B cell (primary cell): ENCODE data around the gene CCDC63. TPM values are rescaled to one million over a fixed set of nuclear protein-coding genes. Genes with fewer than 3 reads are reported as not detected.

Experiments
- ATAC-seq: fragments of 200-7000 bp; cut with Tn5 transposase; one replicate; pipeline ENCODE4 v1.10.0; 2021; ENCODE audit warnings: low read depth, mild to moderate bottlenecking, moderate number of reproducible peaks, moderate library complexity
- CTCF ChIA-PET: fragments of 350-600 bp; sonication (Branson Sonifier 250); formaldehyde crosslinking; loops from one replicate; lab custom pipeline; 2021; ENCODE audit warnings: antibody characterized with exemption, inconsistent platforms; lab: Charles Lee
- POLR2A ChIA-PET: fragments of 350-600 bp; sonication (Branson Sonifier 250); formaldehyde crosslinking; loops from one replicate; lab custom pipeline; 2021; ENCODE audit warnings: antibody characterized with exemption; lab: Charles Lee
- DNase-seq: peaks from one replicate; pipeline ENCODE4 v3.0.0; 2013
- H2AFZ ChIP-seq: 2 replicates; pipeline ENCODE4 v1.6.1; 2012; ENCODE audit warnings: mild to moderate bottlenecking, low read depth, low read length; ENCODE audit not compliant: insufficient read depth, poor library complexity, severe bottlenecking
- H3K27ac ChIP-seq, 2 donors: 1 replicate in 1 of 2; 2 replicates in 1 of 2; pipeline ENCODE4 v1.5.1; 2012 to 2013; ENCODE audit warnings: low read length in 2 of 2, mild to moderate bottlenecking in 2 of 2, moderate library complexity in 1 of 2
- H3K27me3 ChIP-seq, 4 experiments: fragments of 200-600 bp in 1 of 4; sonication (generic) in 1 of 4; replicated peaks in 1 of 4; 1 replicate in 2 of 4; 2 replicates in 2 of 4; pipeline versions ENCODE4 v1.6.1 to v1.7.0; 2013 to 2016; ENCODE audit warnings: low read length in 3 of 4, mild to moderate bottlenecking in 2 of 4, mixed read lengths in 1 of 4, moderate library complexity in 1 of 4; ENCODE audit not compliant: insufficient read depth in 4 of 4, control insufficient read depth in 3 of 4; ENCODE audit errors: control extremely low read depth in 1 of 4
- H3K36me3 ChIP-seq, 2 experiments: replicated peaks in 1 of 2; 1 replicate in 1 of 2; 2 replicates in 1 of 2; pipeline versions ENCODE4 v1.6.1 to v1.7.1; 2013; ENCODE audit warnings: low read length in 1 of 2; ENCODE audit not compliant: insufficient read depth in 2 of 2, control insufficient read depth in 1 of 2; ENCODE audit errors: control extremely low read depth in 1 of 2, extremely low read depth in 1 of 2
- H3K4me1 ChIP-seq, 2 donors: fragments of 200-600 bp in 1 of 2; sonication (generic) in 1 of 2; 1 replicate in 1 of 2; 2 replicates in 1 of 2; pipeline versions ENCODE4 v1.5.1 to v1.6.1; 2013 to 2017; ENCODE audit warnings: low read length in 2 of 2; ENCODE audit not compliant: control insufficient read depth in 2 of 2, insufficient read depth in 2 of 2
- H3K4me2 ChIP-seq: replicated peaks from 2 replicates; pipeline ENCODE3; 2012; ENCODE audit warnings: mild to moderate bottlenecking, low read depth, low read length; ENCODE audit not compliant: poor library complexity, severe bottlenecking
- H3K4me3 ChIP-seq, 5 experiments: fragments of 200-600 bp in 1 of 5; sonication (generic) in 1 of 5; 1 replicate in 3 of 5; 2 replicates in 2 of 5; pipeline versions ENCODE4 v1.5.1 to v1.7.0; 2011 to 2016; ENCODE audit warnings: low read length in 4 of 5, mild to moderate bottlenecking in 4 of 5, low read depth in 2 of 5, control low read depth in 1 of 5, moderate library complexity in 1 of 5; ENCODE audit not compliant: insufficient read depth in 1 of 5; ENCODE audit errors: control extremely low read depth in 1 of 5, extremely low read depth in 1 of 5
- H3K79me2 ChIP-seq: fragments of 200-600 bp; sonication (generic); one replicate; pipeline ENCODE4 v1.6.0; 2016; ENCODE audit warnings: low read length; ENCODE audit not compliant: control insufficient read depth, insufficient read depth
- H3K9ac ChIP-seq: fragments of 200-600 bp; sonication (generic); 2 replicates; pipeline ENCODE4 v1.6.1; 2017; ENCODE audit warnings: mild to moderate bottlenecking, low read length, moderate library complexity
- H3K9me3 ChIP-seq, 3 donors: one replicate each; pipeline versions ENCODE4 v1.6.1 to v1.7.1; 2013; ENCODE audit warnings: low read length in 2 of 3; ENCODE audit not compliant: control insufficient read depth in 2 of 3, insufficient read depth in 1 of 3; ENCODE audit errors: control extremely low read depth in 1 of 3
- H4K20me1 ChIP-seq: 2 replicates; pipeline ENCODE4 v1.6.0; 2012; ENCODE audit warnings: mild to moderate bottlenecking, low read length; ENCODE audit not compliant: insufficient read depth, control insufficient read depth, poor library complexity, severe bottlenecking
- H3K27ac Mint-ChIP-seq: one replicate; pipeline ENCODE4 v1.8.0; 2021; ENCODE audit warnings: mixed read lengths
- H3K27me3 Mint-ChIP-seq: one replicate; pipeline ENCODE4 v1.8.0; 2021; ENCODE audit warnings: mixed read lengths
- H3K4me1 Mint-ChIP-seq: one replicate; pipeline ENCODE4 v1.8.0; 2021; ENCODE audit warnings: mixed read lengths
- H3K4me3 Mint-ChIP-seq: one replicate; pipeline ENCODE4 v1.8.0; 2021; ENCODE audit warnings: mixed read lengths
- H3K9me3 Mint-ChIP-seq: one replicate; pipeline ENCODE4 v1.8.0; 2022; ENCODE audit warnings: mixed read lengths; ENCODE audit not compliant: insufficient read depth
- EZH2 ChIP-seq: IDR thresholded peaks from 2 replicates; pipeline ENCODE4 v1.6.1; 2012; ENCODE audit warnings: borderline replicate concordance, low read depth, mild to moderate bottlenecking, moderate library complexity, low read length; ENCODE audit not compliant: insufficient read depth, poor library complexity, severe bottlenecking
- WGBS: methylation state at CpG from one replicate; pipeline ENCODE4 v1.1.5; 2013; ENCODE audit warnings: missing lambda C conversion rate; ENCODE audit not compliant: insufficient coverage; 5-methylcytosine and 5-hydroxymethylcytosine counted together
- intact Hi-C: fragments of 100-400 bp; cut with micrococcal nuclease; formaldehyde crosslinking; loops from one replicate; pipeline ENCODE4 v1.10.0; 2022
- polyA plus RNA-seq: library from polyadenylated mRNA; depleted of rRNA; stranded (reverse); fragments of >200 nt; gene quantifications from 2 replicates; pipeline ENCODE4 v1.2.3, GENCODE V29; 2012
- total RNA-seq, 2 donors: library from RNA; stranded (reverse); fragments of 120-200 nt in 1 of 2; gene quantifications; 1 replicate in 1 of 2; 2 replicates in 1 of 2; pipeline versions ENCODE4 v1.2.3 to v1.2.4, GENCODE V29; 2013 to 2022
- TF ChIP-seq, protein P1 (sequence below): fragments of 200-600 bp; IDR thresholded peaks from one replicate; pipeline ENCODE4 v1.8.0; 2022; ENCODE audit warnings: antibody characterized with exemption, mild to moderate bottlenecking

CCDC63 gene
- total and polyA plus RNA-seq, 2 donors (not counting 1 experiment from before 2014, with no cell fraction given), result not detected

DNA sequence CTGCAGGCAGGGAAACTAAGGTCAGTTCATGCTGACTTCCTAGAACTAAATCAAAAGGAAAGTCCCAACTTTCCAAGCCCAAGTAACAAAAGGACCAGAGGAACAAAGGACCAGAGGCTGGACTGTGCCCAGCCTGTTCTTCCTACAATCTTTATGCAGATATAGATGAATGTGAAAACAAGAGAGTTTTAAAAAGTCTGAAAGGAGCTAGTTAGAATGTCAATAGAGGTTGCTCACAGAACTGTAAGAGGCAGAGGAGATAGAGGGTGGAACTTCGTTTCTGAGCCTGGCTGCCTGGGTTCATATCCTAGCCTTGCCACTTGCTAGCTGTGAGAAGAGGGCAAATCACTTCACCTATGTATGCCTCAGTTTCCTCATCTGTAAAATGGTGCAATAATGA lies 30.0 kb upstream of the CCDC63 start:
- H3K4me3 ChIP-seq, result no peak overlapping the region
- H3K27ac ChIP-seq, result no peak overlapping the region
- no peak overlapping the region for H3K4me2 ChIP-seq
- ChIA-PET POLR2A (no interaction called here), CTCF (interaction anchor here (0.6 to 2.8 kb wide), 3 partner anchors 9 to 196 kb away, joined by 3 to 13 read pairs (median 4); no protein-coding TSS in a partner anchor)
- Mint-ChIP-seq H3K4me3 (no peak overlapping the region), H3K27ac (no peak overlapping the region), H3K27me3 (peaks cover 10% of the 10 kb centered on the region), H3K9me3 (no peaks in the 10 kb centered on the region), H3K4me1 (peaks cover 3% of the 10 kb centered on the region)
- DNase-seq (no peak), ATAC-seq (no peak)
- H3K27me3 ChIP-seq, result peaks cover 0 to 3% (median under 1%) of the 10 kb centered on the region in 4 experiments
- H3K9me3 ChIP-seq, result no peaks in the 10 kb centered on the region
- WGBS, result 100% methylated on average over 1 of the region's 1 CpG
- no peaks in the 10 kb centered on the region for H4K20me1 ChIP-seq
- no peaks in the 10 kb centered on the region for H3K36me3 ChIP-seq
- TF ChIP-seq EZH2, result no peak
- TF ChIP-seq, protein P1, sequence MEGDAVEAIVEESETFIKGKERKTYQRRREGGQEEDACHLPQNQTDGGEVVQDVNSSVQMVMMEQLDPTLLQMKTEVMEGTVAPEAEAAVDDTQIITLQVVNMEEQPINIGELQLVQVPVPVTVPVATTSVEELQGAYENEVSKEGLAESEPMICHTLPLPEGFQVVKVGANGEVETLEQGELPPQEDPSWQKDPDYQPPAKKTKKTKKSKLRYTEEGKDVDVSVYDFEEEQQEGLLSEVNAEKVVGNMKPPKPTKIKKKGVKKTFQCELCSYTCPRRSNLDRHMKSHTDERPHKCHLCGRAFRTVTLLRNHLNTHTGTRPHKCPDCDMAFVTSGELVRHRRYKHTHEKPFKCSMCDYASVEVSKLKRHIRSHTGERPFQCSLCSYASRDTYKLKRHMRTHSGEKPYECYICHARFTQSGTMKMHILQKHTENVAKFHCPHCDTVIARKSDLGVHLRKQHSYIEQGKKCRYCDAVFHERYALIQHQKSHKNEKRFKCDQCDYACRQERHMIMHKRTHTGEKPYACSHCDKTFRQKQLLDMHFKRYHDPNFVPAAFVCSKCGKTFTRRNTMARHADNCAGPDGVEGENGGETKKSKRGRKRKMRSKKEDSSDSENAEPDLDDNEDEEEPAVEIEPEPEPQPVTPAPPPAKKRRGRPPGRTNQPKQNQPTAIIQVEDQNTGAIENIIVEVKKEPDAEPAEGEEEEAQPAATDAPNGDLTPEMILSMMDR, result no peak
- intact Hi-C loops, result no loop called here
- H3K4me1 ChIP-seq, result no peaks in the 10 kb centered on the region
- no peak overlapping the region for H2AFZ ChIP-seq
- no peaks in the 10 kb centered on the region for H3K79me2 ChIP-seq
- no peak overlapping the region for H3K9ac ChIP-seq

- no peak for ATAC-seq
- H2AFZ ChIP-seq, result no peak overlapping the region
- no peak for DNase-seq
- H4K20me1 ChIP-seq, result no peaks in the 10 kb centered on the region
- H3K4me3 ChIP-seq, result no peak overlapping the region
- intact Hi-C loops, result no loop called here
- H3K79me2 ChIP-seq, result no peaks in the 10 kb centered on the region
- no peaks in the 10 kb centered on the region for H3K36me3 ChIP-seq
- Mint-ChIP-seq H3K4me3 (no peak overlapping the region), H3K27me3 (peaks cover 2% of the 10 kb centered on the region), H3K9me3 (no peaks in the 10 kb centered on the region), H3K4me1 (peaks cover 3% of the 10 kb centered on the region), H3K27ac (no peak overlapping the region)
- H3K9ac ChIP-seq, result no peak overlapping the region
- 91% methylated on average over 4 of the region's 5 CpGs for WGBS
- H3K4me2 ChIP-seq, result no peak overlapping the region
- no peak overlapping the region for H3K27ac ChIP-seq
- no peaks in the 10 kb centered on the region for H3K9me3 ChIP-seq
- H3K27me3 ChIP-seq, result peaks cover 0 to 3% (median 0%) of the 10 kb centered on the region in 4 experiments
- H3K4me1 ChIP-seq, result no peaks in the 10 kb centered on the region
- ChIA-PET CTCF (no interaction called here), POLR2A (no interaction called here)
- TF ChIP-seq, protein P1, result no peak
- no peak for TF ChIP-seq EZH2
Observed at GRCh38 chr12:110818511-110818910, 28.3 kb upstream of the CCDC63 start.
